ENCODE measurements around the gene GPR132.
"Not testable (repeated sequence)": the region's sequence is repeated elsewhere in the genome, so short reads cannot be mapped to it uniquely, and the experiment has no call there.

Gene GPR132

GRCh38 chr14:105035616-105036015 lies 29.6 kb downstream of the GPR132 start:
- not testable (repeated sequence) for DNase-seq

GRCh38 chr14:105034315-105035039 lies 30.8 kb downstream of the GPR132 start:
- no peak for DNase-seq

DNA sequence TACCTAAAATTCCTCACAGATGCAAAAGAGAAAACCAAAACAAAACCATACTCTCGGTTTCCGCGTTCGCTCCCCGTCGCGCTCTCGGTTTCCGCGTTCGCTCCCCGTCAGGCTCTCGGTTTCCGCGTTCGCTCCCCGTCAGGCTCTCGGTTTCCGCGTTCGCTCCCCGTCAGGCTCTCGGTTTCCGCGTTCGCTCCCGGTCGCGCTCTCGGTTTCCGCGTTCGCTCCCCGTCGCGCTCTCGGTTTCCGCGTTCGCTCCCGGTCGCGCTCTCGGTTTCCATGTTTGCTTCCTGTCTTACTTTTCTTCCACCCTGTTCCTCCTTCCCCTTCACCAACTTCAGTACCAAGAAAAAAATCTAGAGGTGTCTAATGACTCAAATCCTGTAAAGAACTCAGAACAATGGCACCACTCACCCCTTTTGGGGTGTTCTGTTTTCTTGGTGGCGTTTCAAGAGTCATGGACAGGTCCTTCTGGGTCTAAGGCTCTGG lies 31.8 kb downstream of the GPR132 start:
- not testable (repeated sequence) for DNase-seq

GRCh38 chr14:105032451-105032901 lies 32.8 kb downstream of the GPR132 start:
- not testable (repeated sequence) for DNase-seq

GRCh38 chr14:105030836-105031396 lies 34.3 kb downstream of the GPR132 start:
- DNase-seq: no peak

- DNase-seq: no peak
Observed at GRCh38 chr14:105030194-105030593, 35.0 kb downstream of the GPR132 start.

GRCh38 chr14:105029402-105029801 lies 35.8 kb downstream of the GPR132 start:
- DNase-seq: no peak

- DNase-seq: no peak
Observed at GRCh38 chr14:105028251-105028927, 36.8 kb downstream of the GPR132 start.

DNA sequence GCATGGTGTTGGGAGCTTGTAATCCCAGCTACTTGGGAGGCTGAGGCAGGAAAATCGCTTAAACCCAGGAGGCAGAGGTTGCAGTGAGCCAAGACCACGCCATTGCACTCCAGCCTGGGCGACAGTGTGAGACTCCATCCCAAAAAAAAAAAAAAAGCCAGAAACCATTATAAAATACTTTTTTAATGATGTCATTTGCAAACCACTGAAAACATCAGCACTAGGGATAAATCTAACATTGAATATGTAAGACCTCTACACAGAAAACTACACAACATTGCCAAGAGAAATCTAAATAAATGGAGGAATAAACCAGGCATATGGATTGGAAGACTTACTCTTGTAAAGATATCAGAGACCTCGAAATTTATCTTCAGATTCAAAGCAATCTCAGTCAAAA lies 37.5 kb downstream of the GPR132 start:
- DNase-seq: not testable (repeated sequence)

DNA sequence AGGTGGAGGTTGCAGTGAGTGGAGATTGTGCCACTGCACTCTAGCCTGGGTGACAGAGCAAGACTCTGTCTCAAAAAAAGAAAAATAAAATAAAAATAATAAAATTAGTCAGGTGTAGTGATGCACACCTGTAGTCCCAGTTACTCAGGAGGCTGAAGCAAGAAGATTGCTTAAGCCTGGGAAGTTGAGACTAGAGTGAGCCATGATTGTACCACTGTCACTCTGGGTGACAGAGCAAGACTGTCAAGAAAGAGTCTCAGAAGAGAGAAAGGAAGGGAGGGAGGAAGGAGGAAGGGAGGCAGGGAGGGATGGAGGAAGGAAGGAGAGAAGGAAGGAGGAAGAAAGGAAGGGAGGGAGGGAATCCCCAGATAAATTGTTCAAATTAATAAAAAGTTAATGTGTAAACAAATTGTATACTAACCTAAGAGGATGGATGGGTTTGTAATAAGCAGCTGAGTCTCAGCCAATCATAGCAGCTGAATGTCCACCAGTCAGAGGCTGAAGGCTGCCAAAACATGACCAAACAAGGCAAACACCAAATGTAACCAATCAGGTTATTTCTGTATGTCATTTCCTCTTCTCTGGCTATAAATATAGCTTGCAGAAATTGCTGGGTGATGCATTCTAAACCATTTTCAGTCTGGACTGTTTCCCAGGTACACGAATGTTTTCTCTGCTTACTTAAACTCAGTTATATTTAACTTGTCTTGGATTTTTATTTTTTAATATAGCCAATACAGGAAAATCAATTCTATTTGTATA lies 38.2 kb downstream of the GPR132 start:
- DNase-seq: peak; percentile 26

DNA sequence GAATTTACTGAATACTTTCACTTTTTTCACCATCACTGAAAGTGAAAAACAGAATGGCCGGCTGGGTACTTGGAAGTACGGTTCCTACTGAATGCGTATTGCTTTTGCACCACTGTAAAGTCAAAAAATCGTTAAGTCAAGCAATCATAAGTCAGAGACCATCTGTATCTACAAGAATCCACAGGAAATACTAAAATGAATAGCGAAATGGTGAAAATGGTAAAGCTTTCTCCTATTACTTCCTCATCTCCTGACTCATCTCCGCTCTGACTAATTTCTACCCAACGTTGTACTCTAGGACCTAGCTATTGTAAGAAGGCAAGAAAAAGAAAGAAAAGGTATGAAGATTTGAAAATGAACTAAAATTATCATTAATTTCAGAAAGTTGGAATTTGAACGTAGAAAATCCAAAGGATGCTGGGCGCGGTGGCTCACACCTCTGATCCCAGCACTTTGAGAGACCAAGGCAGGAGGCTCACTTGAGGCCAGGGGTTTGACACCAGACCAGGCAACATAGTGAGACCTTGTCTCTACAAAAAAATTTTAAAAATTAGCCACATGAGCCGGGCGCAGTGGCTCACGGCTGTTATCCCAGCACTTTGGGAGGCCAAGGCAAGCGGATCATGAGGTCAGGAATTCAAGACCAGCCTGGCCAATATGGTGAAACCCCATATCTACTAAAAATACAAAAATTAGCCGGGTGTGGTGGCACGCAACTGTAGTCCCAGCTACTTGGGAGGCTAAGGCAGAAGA lies 39.0 kb downstream of the GPR132 start:
- no peak for DNase-seq

DNA sequence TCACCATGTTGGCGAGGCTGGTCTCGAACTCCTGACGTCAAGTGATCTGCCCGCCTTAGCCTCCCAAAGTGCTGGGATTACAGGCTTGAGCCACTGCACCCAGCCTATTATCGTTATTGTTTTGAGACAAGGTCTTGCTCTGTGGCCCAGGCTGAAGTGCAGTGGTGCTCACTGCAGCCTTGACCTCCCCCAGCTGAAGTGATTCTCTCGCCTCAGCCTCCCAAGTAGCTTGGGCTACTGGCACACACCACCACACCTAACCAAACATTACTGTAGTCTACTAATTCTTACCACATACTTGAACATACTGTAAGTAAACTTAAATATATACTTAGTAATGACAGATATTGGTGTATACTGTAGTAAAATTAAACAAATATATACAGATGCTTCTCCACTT lies 39.8 kb downstream of the GPR132 start:
- DNase-seq: no peak

DNA sequence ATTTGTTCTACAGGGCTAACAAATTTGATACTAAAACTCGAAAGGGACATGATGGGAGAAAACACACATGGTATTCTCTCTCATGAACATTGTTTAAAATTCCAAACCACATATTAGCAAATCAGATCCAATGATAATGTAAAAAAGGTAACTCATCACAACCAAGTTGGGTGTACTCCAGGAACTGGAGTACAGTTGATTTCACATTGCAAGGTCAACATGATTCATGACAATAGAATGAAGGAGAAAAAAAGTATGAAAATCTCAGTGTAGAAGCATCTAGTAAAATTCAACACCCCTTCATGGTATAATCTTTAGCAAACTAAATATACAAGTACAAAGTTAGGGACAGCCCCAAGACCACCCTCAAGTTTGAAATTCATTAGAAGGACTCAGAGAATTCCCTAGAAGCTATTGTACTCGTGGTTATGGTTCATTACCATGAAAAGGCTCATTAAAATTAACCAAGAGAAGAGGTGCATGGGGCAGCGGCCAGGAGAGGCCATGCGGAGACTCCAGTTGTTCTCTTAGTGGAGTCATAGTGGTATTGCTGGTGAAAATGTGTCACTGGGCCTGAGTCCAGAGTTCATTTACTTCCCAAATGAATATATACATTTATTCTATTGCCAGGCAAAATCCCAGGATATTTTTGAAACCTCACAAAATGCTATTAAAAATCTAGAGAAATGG lies 41.3 kb downstream of the GPR132 start:
- DNase-seq: no peak

DNA sequence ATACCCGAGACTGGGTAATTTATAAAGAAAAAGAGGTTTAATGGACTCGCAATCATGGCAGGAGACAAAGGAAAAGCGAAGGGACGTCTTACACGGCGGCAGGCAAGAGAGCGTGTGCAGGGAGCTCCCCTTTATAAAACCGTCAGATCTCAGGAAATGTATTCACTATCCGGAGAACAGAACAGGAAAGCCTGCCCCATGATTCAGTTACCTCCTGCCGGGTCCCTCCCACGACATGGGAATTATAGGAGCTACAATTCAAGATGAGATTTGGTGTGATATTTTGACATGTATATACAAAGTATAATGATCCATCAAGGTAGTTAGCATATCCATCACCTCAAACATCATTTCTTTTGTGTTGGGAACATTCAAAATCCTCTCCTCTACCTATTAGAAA lies 42.1 kb downstream of the GPR132 start:
- no peak for DNase-seq

- DNase-seq: no peak
Observed at GRCh38 chr14:105022276-105022670, 43.0 kb downstream of the GPR132 start.

DNA sequence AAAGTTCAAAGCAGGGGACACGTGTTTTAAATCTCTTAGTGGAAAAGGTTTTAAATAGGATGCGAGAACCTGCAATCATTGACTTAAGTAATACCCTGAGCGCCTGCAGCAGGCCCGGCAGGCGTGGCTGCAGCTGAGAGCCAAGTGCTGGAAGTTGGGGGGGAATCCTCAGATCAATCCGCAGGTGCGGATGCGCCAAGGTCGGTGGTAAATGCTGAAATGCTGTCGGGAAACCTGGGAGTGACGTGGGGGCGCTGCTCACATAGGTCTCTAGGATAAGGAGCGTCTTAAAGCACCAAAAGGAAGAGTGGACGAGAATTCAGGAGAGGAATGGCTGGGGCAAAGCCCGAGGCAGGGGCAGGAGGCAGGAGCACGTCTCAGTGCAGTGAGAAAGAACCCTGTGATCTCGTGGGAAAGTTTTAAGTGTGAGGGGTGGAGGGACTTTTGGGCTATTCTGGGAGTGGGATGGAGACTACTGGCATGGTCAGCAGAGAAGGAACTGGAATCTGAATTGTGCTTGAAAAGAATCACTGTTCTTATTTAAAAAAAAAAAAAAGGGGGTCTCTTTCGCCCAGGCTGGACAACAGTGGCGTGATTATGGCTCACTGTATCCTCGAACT lies 43.5 kb downstream of the GPR132 start:
- DNase-seq: peak; percentile 87

GRCh38 chr14:105020815-105021655 lies 44.2 kb downstream of the GPR132 start, which contains the start of gene CDCA4:
CDCA4 (minus strand) TSS chr14:105021083; CDS start chr14:105011929, 9,154 bp downstream.
- peak; percentile 99 for DNase-seq

DNA sequence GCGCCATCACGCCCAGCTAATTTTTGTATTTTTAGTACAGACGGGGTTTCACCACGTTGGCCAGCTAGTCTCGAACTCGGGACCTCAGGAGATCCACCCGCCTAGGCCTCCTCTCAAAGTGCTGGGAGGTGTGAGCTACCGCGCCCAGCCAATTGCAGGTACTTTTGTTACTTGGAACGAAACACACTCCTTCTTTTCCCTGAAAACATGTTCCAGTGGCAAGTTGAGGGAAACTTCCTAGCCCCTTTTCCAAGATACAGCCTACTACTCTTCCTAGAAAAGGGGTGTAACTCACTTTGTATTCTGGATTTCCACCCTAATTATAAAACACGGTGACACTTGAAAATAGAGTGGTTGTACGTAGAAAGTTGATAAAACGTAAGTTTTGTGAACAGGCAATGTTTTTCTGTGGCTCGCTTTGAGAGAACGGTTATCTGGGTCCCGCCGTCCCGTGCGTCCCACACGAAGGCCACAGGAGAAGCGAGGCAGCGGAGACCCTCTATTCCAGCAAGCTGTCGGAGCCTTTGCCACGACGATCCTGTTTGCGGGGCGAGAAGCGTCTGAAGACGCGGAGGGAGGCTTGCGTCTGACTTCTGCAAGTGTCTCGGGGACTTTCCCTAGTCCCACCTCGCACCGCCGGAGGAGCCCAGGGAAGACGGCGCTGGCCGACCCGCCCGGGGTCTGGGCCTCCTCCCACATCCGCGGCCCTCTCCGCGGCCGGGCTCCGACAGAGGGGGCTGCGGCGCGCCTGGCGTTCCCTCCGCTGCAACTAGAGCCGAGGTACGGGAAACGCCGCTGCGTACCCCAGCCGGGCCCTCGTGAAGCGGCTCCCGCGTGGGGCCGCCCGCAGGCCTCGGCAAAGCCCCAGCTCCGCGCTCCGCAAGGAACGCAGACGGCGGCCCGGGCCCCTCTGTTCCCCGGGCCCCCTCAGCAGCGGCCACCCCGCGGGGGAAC lies 45.1 kb downstream of the GPR132 start:
- peak; percentile 70 for DNase-seq

- no peak for DNase-seq
Observed at GRCh38 chr14:105018414-105018813, 46.8 kb downstream of the GPR132 start.
